ENCODE data around the gene OR10A2. TPM values are rescaled to one million over a fixed set of nuclear protein-coding genes. Genes with fewer than 3 reads are reported as not detected.

OR10A2 gene
- total RNA-seq, 4 donors from 2014 or later: not detected

DNA sequence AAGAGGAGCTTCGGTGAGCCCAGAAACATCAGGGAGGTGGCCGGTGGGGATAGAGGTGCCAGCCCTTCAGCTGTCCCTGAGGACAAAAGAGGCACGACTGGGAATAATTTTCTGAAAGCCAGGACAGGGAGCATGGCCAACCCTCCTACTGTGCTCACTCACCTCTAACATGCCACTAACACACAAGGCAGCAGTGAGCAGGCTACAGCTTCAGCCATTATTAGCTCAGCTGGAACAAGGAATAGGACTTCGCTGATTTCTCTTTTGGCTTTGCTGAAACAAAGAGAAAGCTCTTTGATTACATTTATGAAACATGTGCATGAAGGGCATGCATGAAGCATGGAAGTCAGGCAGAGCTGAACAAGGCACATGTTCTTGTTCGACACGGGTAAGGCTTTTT is 29.5 kb upstream of the OR10A2 start:
- TF ChIP-seq, protein P1, sequence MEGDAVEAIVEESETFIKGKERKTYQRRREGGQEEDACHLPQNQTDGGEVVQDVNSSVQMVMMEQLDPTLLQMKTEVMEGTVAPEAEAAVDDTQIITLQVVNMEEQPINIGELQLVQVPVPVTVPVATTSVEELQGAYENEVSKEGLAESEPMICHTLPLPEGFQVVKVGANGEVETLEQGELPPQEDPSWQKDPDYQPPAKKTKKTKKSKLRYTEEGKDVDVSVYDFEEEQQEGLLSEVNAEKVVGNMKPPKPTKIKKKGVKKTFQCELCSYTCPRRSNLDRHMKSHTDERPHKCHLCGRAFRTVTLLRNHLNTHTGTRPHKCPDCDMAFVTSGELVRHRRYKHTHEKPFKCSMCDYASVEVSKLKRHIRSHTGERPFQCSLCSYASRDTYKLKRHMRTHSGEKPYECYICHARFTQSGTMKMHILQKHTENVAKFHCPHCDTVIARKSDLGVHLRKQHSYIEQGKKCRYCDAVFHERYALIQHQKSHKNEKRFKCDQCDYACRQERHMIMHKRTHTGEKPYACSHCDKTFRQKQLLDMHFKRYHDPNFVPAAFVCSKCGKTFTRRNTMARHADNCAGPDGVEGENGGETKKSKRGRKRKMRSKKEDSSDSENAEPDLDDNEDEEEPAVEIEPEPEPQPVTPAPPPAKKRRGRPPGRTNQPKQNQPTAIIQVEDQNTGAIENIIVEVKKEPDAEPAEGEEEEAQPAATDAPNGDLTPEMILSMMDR (IDR thresholded peaks at IDR 0.05; ENCODE audit: low read depth): no peak

DNA sequence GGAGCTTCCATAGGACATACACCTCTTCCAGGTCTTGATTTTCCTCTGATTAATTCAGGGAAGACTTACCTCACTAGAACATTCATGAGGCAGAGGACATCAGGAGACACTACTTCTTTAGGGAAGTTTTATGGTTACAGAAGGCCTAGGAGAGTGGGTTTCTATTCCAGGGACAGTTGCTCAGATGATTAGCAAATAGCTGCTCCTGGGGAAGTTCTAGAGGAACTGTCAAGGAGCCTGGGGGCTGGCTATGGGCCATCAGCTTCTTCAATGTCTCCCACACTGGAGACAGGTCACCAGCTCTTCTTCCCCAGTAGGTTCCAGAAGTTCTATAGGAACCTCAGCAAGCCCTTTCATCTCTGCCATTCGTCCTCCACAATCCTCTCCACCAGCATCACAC is 28.8 kb upstream of the OR10A2 start:
- TF ChIP-seq, protein P1 (IDR thresholded peaks at IDR 0.05; ENCODE audit: low read depth): no peak

DNA sequence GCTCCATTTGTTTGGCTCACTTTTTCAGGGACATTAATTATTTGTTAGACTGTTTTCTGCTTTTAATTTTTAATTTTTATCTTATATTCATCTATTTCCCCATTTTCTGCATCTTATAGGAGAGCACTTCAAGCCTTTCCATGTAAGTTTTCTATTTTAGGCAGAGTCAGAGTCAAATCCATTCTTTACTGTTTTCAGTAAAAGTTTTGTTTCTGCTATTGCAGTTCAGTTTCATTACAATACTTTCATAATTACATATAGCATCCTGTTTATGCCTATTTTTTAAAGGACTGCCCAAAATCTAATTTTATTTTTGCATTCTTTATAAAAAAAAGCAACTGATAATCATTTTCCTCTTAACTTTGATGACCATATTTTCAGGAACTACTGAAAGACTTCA is 21.2 kb upstream of the OR10A2 start:
- TF ChIP-seq, protein P1 (IDR thresholded peaks at IDR 0.05; ENCODE audit: low read depth): no peak

DNA sequence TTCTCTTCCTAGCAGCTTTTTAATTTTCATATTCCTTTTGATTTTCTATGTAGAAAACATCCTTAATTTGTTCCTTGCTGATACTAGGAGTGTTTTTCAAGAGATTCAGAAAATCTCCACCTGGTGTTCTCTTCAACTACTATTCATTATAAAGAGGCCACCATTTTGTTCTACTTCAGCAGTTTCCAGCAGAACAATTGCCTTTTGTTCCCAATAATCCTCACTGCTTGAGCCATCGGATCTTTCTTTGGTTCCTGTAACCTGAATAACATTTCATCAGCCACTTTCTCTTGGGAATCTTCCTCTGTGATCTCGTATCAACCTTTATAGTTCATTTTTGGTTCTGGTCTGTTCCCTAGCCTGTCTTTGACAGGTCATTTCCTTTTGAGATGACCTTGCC is 19.2 kb upstream of the OR10A2 start:
- TF ChIP-seq, protein P1 (IDR thresholded peaks at IDR 0.05; ENCODE audit: low read depth): no peak

DNA sequence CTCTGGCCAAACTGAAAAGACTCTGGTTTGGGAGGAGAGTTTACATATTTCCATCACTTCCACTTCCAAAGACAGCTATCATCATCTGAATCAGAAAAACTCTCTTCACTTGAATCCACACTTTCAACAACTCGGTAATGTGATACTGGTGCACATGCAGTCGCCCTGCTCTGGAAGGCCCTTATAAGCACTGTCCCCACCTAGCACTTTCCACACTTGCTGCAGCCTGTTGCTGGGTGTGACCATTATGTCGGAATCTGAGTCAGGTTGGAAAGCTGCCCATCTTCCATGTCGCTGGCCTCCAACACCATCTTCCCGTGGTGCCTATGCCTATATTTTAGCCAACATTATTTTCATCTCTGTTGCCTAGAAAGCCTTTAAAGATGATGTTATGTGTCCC is 18.5 kb upstream of the OR10A2 start:
- TF ChIP-seq, protein P1 (IDR thresholded peaks at IDR 0.05; ENCODE audit: low read depth): no peak

DNA sequence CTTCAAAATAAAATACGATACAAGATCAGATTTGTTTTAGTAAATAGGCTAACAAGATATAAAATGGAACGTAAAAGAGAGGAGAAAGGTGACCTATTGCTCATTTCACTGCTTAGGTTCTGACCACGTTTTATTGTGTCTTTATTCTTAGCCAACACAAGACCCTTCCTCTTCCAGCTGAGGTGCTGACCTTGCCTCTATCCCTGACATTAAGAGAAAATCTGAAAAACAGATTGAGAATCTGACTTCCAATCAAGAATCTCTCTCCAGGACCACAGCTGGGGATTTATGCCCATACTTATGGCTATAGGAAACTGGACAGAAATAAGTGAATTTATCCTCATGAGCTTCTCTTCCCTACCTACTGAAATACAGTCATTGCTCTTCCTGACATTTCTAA is 17.5 kb upstream of the OR10A2 start, which contains the start of gene OR10A5:
OR10A5 (plus strand) TSS at position 301 of the 400 bp plus-strand sequence; CDS start at position 301, 0 bp downstream.
- TF ChIP-seq, protein P1 (IDR thresholded peaks at IDR 0.05; ENCODE audit: low read depth): no peak

DNA sequence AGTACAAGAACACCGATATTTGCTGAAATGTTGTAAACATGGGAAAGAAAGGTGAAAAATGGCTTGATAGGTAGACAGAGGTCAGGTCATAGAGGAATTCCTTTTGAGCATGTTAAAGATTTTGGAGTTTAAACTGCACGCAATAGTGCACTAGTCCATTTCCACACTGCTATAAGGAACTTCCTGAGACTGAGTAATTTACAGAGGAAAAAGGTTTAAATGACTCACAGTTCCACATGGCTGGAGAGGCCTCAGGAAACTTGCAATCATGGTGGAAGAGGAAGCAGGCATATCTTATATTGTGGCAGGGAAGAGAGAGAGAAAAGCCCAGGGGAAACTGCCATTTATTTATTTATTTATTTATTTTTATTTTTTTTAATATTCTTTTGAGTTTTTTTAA is 12.3 kb upstream of the OR10A2 start:
- TF ChIP-seq, protein P1 (IDR thresholded peaks at IDR 0.05; ENCODE audit: low read depth): no peak
